HEK293 (cell line): Measurements from ENCODE around the gene FBXL15.

ENCODE experiments used
- EGR2 ChIP-seq: fragments of 450-650 bp; formaldehyde crosslinking; IDR thresholded peaks from 2 replicates; pipeline ENCODE4 v1.5.1; 2016; ENCODE audit warnings: low read depth, missing biosample characterization, missing genetic modification characterization
- GLI2 ChIP-seq: fragments of 450-650 bp; formaldehyde crosslinking; IDR thresholded peaks from 2 replicates; pipeline ENCODE4; 2017; ENCODE audit warnings: missing biosample characterization, missing genetic modification characterization, low read depth, borderline replicate concordance
- GLI4 ChIP-seq: fragments of 450-650 bp; formaldehyde crosslinking; IDR thresholded peaks from 2 replicates; pipeline ENCODE4 v1.5.1; 2016; ENCODE audit warnings: missing biosample characterization, missing genetic modification characterization
- HOXD13 ChIP-seq: sonication (generic); formaldehyde crosslinking; IDR thresholded peaks from 2 replicates; pipeline ENCODE4 v1.8.0; 2022; ENCODE audit warnings: missing genetic modification reagents, borderline replicate concordance
- KLF1 ChIP-seq: fragments of 450-650 bp; formaldehyde crosslinking; IDR thresholded peaks from 2 replicates; pipeline ENCODE4 v1.5.1; 2016; ENCODE audit warnings: missing biosample characterization, missing genetic modification characterization
- KLF7 ChIP-seq: fragments of 450-650 bp; formaldehyde crosslinking; IDR thresholded peaks from 2 replicates; pipeline ENCODE4 v1.5.1; 2016; ENCODE audit warnings: missing biosample characterization, missing genetic modification characterization, borderline replicate concordance
- MYNN ChIP-seq: fragments of 450-650 bp; formaldehyde crosslinking; IDR thresholded peaks from 2 replicates; pipeline ENCODE4 v1.5.1; 2016; ENCODE audit warnings: missing biosample characterization, missing genetic modification characterization, borderline replicate concordance
- TRIM28 ChIP-seq: IDR thresholded peaks from 2 replicates; pipeline ENCODE4 v1.6.1; 2011; ENCODE audit warnings: low read length, control low read depth, borderline replicate concordance
- YY1 ChIP-seq: fragments of 450-650 bp; formaldehyde crosslinking; IDR thresholded peaks from 2 replicates; pipeline ENCODE4 v1.5.1; 2018; ENCODE audit warnings: missing biosample characterization, missing genetic modification characterization
- YY2 ChIP-seq: fragments of 450-650 bp; formaldehyde crosslinking; IDR thresholded peaks from 2 replicates; pipeline ENCODE4 v1.5.1; 2016; ENCODE audit warnings: missing biosample characterization, missing genetic modification characterization
- ZBTB1 ChIP-seq: fragments of 450-650 bp; formaldehyde crosslinking; IDR thresholded peaks from 2 replicates; pipeline ENCODE4 v1.5.1; 2016; ENCODE audit warnings: missing biosample characterization, missing genetic modification characterization
- ZBTB8A ChIP-seq: fragments of 450-650 bp; formaldehyde crosslinking; IDR thresholded peaks from 2 replicates; pipeline ENCODE4 v1.5.1; 2016; ENCODE audit warnings: missing biosample characterization, missing genetic modification characterization
- ZFHX2 ChIP-seq: fragments of 450-650 bp; formaldehyde crosslinking; conservative IDR thresholded peaks from 2 replicates; pipeline ENCODE4 v1.5.1; 2016; ENCODE audit warnings: missing biosample characterization, missing genetic modification characterization
- ZFP37 ChIP-seq: fragments of 450-650 bp; formaldehyde crosslinking; IDR thresholded peaks from 2 replicates; pipeline ENCODE4 v1.5.1; 2016; ENCODE audit warnings: missing biosample characterization, missing genetic modification characterization
- ZNF140 ChIP-seq: fragments of 450-650 bp; formaldehyde crosslinking; IDR thresholded peaks from 2 replicates; pipeline ENCODE4 v1.5.1; 2016; ENCODE audit warnings: missing biosample characterization, missing genetic modification characterization
- ZNF184 ChIP-seq: fragments of 450-650 bp; IDR thresholded peaks from 2 replicates; pipeline ENCODE4 v1.5.1; 2018; ENCODE audit warnings: missing biosample characterization, mild to moderate bottlenecking, missing genetic modification characterization
- ZNF214 ChIP-seq: fragments of 450-650 bp; formaldehyde crosslinking; IDR thresholded peaks from 2 replicates; pipeline ENCODE4 v1.5.1; 2017; ENCODE audit warnings: missing biosample characterization, mild to moderate bottlenecking, missing genetic modification characterization, borderline replicate concordance
- ZNF24 ChIP-seq: fragments of 450-650 bp; formaldehyde crosslinking; IDR thresholded peaks from 2 replicates; pipeline ENCODE4 v1.5.1; 2016; ENCODE audit warnings: missing biosample characterization, missing genetic modification characterization
- ZNF266 ChIP-seq: fragments of 450-650 bp; formaldehyde crosslinking; IDR thresholded peaks from 2 replicates; pipeline ENCODE4 v1.5.1; 2016; ENCODE audit warnings: missing biosample characterization, missing genetic modification characterization, low read depth
- ZNF311 ChIP-seq: fragments of 450-650 bp; formaldehyde crosslinking; IDR thresholded peaks from 2 replicates; pipeline ENCODE4 v1.5.1; 2017; ENCODE audit warnings: missing biosample characterization, missing genetic modification characterization, borderline replicate concordance
- ZNF391 ChIP-seq: fragments of 450-650 bp; formaldehyde crosslinking; IDR thresholded peaks from 2 replicates; pipeline ENCODE4 v1.5.1; 2016; ENCODE audit warnings: low read depth, missing biosample characterization, missing genetic modification characterization, borderline replicate concordance
- ZNF510 ChIP-seq: fragments of 450-650 bp; formaldehyde crosslinking; IDR thresholded peaks from 2 replicates; pipeline ENCODE4 v1.5.1; 2018; ENCODE audit warnings: mild to moderate bottlenecking, missing genetic modification characterization, missing biosample characterization; ENCODE audit not compliant: insufficient replicate concordance
- ZNF701 ChIP-seq: fragments of 450-650 bp; formaldehyde crosslinking; IDR thresholded peaks from 2 replicates; pipeline ENCODE4 v1.5.1; 2016; ENCODE audit warnings: missing biosample characterization, missing genetic modification characterization
- ZNF707 ChIP-seq: fragments of 450-650 bp; formaldehyde crosslinking; IDR thresholded peaks from 2 replicates; pipeline ENCODE4 v1.5.1; 2016; ENCODE audit warnings: missing biosample characterization, missing genetic modification characterization
- ZNF837 ChIP-seq: fragments of 450-650 bp; formaldehyde crosslinking; IDR thresholded peaks from 2 replicates; pipeline ENCODE4 v1.5.1; 2016; ENCODE audit warnings: missing biosample characterization, missing genetic modification characterization
- TF ChIP-seq, protein P1 (sequence below): fragments of 450-650 bp; formaldehyde crosslinking; conservative IDR thresholded peaks from 2 replicates; pipeline ENCODE4 v1.5.1; 2016; ENCODE audit warnings: low read depth, missing biosample characterization, missing genetic modification characterization
- TF ChIP-seq, protein P2 (sequence below): fragments of 450-650 bp; formaldehyde crosslinking; IDR thresholded peaks from 2 replicates; pipeline ENCODE4 v1.5.1; 2016; ENCODE audit warnings: missing biosample characterization, missing genetic modification characterization
- TF ChIP-seq, protein P3 (sequence below): fragments of 450-650 bp; formaldehyde crosslinking; IDR thresholded peaks from 2 replicates; pipeline ENCODE4 v1.5.1; 2016; ENCODE audit warnings: missing biosample characterization, missing genetic modification characterization
- TF ChIP-seq, protein P4 (sequence below): fragments of 450-650 bp; formaldehyde crosslinking; IDR thresholded peaks from 2 replicates; pipeline ENCODE4 v1.5.1; 2016; ENCODE audit warnings: missing biosample characterization, missing genetic modification characterization
- TF ChIP-seq, protein P5 (sequence below): fragments of 450-650 bp; formaldehyde crosslinking; IDR thresholded peaks from 2 replicates; pipeline ENCODE4 v1.5.1; 2016; ENCODE audit warnings: missing biosample characterization, missing genetic modification characterization
- TF ChIP-seq, protein P6 (sequence below): fragments of 450-650 bp; formaldehyde crosslinking; IDR thresholded peaks from 2 replicates; pipeline ENCODE4 v1.5.1; 2016; ENCODE audit warnings: missing biosample characterization, missing genetic modification characterization, low read depth

The FBXL15 gene

DNA sequence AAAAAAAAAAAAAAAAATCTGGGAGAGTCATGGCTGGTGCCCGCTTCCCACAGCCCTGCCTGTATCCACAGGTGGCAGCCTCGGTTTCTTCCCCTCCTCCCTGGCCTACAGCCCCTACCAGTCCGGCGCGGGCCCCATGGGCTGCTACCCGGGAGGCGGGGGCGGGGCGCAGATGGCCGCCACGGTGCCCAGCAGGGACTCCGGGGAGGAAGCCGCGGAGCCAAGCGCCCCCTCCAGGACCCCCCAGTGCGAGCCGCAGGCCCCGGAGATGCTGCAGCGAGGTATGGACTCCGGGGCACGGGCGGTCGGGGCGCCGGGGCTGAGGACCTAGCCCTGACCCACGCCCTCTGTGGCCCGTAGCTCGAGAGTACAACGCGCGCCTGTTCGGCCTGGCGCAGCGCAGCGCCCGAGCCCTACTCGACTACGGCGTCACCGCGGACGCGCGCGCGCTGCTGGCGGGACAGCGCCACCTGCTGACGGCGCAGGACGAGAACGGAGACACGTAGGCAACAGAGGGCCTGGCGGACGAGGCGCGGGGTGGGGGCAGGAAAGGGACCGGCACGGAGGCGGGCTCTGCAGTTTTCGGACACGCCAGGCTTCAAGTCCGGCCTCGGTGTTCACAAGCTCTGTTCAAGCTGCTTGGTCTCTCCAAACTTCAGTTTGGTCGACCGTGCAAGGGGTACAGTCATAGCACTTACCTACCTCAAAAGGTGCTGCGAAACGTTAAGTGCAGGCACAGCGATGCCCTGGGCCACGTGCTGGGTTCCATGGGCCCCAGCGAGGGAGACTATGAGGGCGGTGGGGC is 21.2 kb upstream of the FBXL15 start (continued):
- TF ChIP-seq, protein P1, sequence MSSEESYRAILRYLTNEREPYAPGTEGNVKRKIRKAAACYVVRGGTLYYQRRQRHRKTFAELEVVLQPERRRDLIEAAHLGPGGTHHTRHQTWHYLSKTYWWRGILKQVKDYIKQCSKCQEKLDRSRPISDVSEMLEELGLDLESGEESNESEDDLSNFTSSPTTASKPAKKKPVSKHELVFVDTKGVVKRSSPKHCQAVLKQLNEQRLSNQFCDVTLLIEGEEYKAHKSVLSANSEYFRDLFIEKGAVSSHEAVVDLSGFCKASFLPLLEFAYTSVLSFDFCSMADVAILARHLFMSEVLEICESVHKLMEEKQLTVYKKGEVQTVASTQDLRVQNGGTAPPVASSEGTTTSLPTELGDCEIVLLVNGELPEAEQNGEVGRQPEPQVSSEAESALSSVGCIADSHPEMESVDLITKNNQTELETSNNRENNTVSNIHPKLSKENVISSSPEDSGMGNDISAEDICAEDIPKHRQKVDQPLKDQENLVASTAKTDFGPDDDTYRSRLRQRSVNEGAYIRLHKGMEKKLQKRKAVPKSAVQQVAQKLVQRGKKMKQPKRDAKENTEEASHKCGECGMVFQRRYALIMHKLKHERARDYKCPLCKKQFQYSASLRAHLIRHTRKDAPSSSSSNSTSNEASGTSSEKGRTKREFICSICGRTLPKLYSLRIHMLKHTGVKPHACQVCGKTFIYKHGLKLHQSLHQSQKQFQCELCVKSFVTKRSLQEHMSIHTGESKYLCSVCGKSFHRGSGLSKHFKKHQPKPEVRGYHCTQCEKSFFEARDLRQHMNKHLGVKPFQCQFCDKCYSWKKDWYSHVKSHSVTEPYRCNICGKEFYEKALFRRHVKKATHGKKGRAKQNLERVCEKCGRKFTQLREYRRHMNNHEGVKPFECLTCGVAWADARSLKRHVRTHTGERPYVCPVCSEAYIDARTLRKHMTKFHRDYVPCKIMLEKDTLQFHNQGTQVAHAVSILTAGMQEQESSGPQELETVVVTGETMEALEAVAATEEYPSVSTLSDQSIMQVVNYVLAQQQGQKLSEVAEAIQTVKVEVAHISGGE (tag by site-specific recombination) = no peak; the same call in none of the 2 replicates
- TF ChIP-seq, protein P2, sequence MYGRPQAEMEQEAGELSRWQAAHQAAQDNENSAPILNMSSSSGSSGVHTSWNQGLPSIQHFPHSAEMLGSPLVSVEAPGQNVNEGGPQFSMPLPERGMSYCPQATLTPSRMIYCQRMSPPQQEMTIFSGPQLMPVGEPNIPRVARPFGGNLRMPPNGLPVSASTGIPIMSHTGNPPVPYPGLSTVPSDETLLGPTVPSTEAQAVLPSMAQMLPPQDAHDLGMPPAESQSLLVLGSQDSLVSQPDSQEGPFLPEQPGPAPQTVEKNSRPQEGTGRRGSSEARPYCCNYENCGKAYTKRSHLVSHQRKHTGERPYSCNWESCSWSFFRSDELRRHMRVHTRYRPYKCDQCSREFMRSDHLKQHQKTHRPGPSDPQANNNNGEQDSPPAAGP (tag by site-specific recombination) = peak; percentile 98
- TF ChIP-seq ZNF214 (no peak), MYNN (tag by site-specific recombination) (no peak), ZNF184 (tag by site-specific recombination) (0 out of 2 replicates have a peak, but pooled peaks have one; percentile 18), ZBTB1 (no peak), TRIM28 (no peak), ZNF391 (tag by site-specific recombination) (peak; percentile 96), ZNF24 (tag by site-specific recombination) (peak; percentile 66; the same call in 1 of the 2 replicates), GLI4 (tag by site-specific recombination) (peak; percentile 60; the same call in 1 of the 2 replicates), ZNF837 (tag by site-specific recombination) (no peak), ZFHX2 (tag by site-specific recombination) (peak; percentile 68), ZBTB8A (tag by site-specific recombination) (peak; percentile 100), ZNF140 (tag by site-specific recombination) (no peak), GLI2 (no peak), ZNF707 (tag by site-specific recombination) (no peak), KLF1 (tag by site-specific recombination) (peak; percentile 68; the same call in 1 of the 2 replicates), YY1 (tag by site-specific recombination) (peak; percentile 83), EGR2 (tag by site-specific recombination) (peak; percentile 31), ZNF510 (tag by site-specific recombination) (no peak), HOXD13 (CRISPR knock-in tag) (no peak), ZNF266 (tag by site-specific recombination) (no peak), YY2 (tag by site-specific recombination) (peak; percentile 65; the same call in 1 of the 2 replicates), ZFP37 (peak; percentile 97), KLF7 (tag by site-specific recombination) (no peak), ZNF701 (no peak), ZNF311 (no peak)
- TF ChIP-seq, protein P3, sequence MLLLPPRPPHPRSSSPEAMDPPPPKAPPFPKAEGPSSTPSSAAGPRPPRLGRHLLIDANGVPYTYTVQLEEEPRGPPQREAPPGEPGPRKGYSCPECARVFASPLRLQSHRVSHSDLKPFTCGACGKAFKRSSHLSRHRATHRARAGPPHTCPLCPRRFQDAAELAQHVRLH = peak; percentile 74; the same call in 1 of the 2 replicates
- TF ChIP-seq, protein P4, sequence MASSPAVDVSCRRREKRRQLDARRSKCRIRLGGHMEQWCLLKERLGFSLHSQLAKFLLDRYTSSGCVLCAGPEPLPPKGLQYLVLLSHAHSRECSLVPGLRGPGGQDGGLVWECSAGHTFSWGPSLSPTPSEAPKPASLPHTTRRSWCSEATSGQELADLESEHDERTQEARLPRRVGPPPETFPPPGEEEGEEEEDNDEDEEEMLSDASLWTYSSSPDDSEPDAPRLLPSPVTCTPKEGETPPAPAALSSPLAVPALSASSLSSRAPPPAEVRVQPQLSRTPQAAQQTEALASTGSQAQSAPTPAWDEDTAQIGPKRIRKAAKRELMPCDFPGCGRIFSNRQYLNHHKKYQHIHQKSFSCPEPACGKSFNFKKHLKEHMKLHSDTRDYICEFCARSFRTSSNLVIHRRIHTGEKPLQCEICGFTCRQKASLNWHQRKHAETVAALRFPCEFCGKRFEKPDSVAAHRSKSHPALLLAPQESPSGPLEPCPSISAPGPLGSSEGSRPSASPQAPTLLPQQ (tag by site-specific recombination) = peak; percentile 93
- TF ChIP-seq, protein P5, sequence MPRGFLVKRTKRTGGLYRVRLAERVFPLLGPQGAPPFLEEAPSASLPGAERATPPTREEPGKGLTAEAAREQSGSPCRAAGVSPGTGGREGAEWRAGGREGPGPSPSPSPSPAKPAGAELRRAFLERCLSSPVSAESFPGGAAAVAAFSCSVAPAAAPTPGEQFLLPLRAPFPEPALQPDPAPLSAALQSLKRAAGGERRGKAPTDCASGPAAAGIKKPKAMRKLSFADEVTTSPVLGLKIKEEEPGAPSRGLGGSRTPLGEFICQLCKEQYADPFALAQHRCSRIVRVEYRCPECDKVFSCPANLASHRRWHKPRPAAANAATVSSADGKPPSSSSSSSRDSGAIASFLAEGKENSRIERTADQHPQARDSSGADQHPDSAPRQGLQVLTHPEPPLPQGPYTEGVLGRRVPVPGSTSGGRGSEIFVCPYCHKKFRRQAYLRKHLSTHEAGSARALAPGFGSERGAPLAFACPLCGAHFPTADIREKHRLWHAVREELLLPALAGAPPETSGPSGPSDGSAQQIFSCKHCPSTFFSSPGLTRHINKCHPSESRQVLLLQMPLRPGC (tag by site-specific recombination) = peak; percentile 83
- TF ChIP-seq, protein P6, sequence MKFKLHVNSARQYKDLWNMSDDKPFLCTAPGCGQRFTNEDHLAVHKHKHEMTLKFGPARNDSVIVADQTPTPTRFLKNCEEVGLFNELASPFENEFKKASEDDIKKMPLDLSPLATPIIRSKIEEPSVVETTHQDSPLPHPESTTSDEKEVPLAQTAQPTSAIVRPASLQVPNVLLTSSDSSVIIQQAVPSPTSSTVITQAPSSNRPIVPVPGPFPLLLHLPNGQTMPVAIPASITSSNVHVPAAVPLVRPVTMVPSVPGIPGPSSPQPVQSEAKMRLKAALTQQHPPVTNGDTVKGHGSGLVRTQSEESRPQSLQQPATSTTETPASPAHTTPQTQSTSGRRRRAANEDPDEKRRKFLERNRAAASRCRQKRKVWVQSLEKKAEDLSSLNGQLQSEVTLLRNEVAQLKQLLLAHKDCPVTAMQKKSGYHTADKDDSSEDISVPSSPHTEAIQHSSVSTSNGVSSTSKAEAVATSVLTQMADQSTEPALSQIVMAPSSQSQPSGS (tag by site-specific recombination) = peak; percentile 48; the same call in 1 of the 2 replicates
